Thyroid gland (tissue), 4 donors: Measurements from ENCODE around the gene TRIM6.

ENCODE experiments used
- POLR2A ChIP-seq, 2 donors: fragments of 450-650 bp; IDR thresholded peaks; one replicate each; pipeline ENCODE4 v1.6.1; 2017; ENCODE audit warnings: antibody characterized with exemption in 2 of 2, mild to moderate bottlenecking in 2 of 2, moderate library complexity in 1 of 2
- TF ChIP-seq, protein P1 (sequence below), 6 experiments: fragments of 200-600 bp in 3 of 6; fragments of 450-650 bp in 3 of 6; sonication (generic) in 3 of 6; IDR thresholded peaks; one replicate each; pipeline ENCODE4 v1.5.1; 2016 to 2019; ENCODE audit warnings: antibody characterized with exemption in 6 of 6, mild to moderate bottlenecking in 2 of 6, inconsistent platforms in 1 of 6, moderate library complexity in 1 of 6

DNA sequence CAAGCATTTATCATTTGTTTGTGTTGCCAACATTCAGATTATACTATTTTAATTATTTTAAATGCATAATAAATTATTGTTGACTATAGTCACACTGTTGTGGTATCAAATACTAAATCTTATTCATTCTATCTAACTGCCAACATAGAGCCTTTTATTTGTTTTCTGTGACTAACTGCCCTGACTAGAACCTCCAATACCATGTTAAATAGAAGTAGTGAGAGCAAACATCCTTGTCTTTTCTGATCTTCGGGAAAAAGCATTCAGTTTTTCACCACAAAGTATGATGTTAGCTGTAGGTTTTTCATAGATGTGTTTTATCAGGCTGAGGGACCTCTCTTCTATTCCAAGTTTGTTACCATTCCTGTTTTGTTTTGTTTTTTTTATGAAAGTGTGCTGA, 43.5 kb downstream of the TRIM6 start:
- TF ChIP-seq POLR2A (IDR thresholded peaks at IDR 0.05): no peak
- TF ChIP-seq, protein P1, sequence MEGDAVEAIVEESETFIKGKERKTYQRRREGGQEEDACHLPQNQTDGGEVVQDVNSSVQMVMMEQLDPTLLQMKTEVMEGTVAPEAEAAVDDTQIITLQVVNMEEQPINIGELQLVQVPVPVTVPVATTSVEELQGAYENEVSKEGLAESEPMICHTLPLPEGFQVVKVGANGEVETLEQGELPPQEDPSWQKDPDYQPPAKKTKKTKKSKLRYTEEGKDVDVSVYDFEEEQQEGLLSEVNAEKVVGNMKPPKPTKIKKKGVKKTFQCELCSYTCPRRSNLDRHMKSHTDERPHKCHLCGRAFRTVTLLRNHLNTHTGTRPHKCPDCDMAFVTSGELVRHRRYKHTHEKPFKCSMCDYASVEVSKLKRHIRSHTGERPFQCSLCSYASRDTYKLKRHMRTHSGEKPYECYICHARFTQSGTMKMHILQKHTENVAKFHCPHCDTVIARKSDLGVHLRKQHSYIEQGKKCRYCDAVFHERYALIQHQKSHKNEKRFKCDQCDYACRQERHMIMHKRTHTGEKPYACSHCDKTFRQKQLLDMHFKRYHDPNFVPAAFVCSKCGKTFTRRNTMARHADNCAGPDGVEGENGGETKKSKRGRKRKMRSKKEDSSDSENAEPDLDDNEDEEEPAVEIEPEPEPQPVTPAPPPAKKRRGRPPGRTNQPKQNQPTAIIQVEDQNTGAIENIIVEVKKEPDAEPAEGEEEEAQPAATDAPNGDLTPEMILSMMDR (IDR thresholded peaks at IDR 0.05): no peak
